ENCODE results near the gene KRTAP4-6.
"Not testable (repeated sequence)": the region's sequence is repeated elsewhere in the genome, so short reads cannot be mapped to it uniquely, and the experiment has no call there.

KRTAP4-6 gene

GRCh38 chr17:41149652-41149985 is 9.3 kb upstream of the KRTAP4-6 start, which contains the start of gene KRTAP4-5:
TSS of gene KRTAP4-5 (minus strand) at chr17:41149825. CDS start at chr17:41149767, 58 bp downstream.
- no peaks in the 10 kb centered on the region for H3K27me3 ChIP-seq (ENCODE audit: insufficient read depth, low read depth)
- H4K20me1 ChIP-seq (ENCODE audit: insufficient read depth): no peaks in the 10 kb centered on the region

GRCh38 chr17:41148971-41149651 is 8.8 kb upstream of the KRTAP4-6 start:
- not testable (repeated sequence) for H3K36me3 ChIP-seq (ENCODE audit: insufficient read depth); H3K79me2 ChIP-seq (ENCODE audit: insufficient read depth, low read depth); H4K20me1 ChIP-seq (ENCODE audit: insufficient read depth); H2AFZ ChIP-seq (ENCODE audit: low read depth); H3K4me3 ChIP-seq (IDR thresholded peaks at IDR 0.05; ENCODE audit: insufficient read depth, low read depth, low read length); H3K4me2 ChIP-seq; H3K27me3 ChIP-seq (ENCODE audit: insufficient read depth, low read depth); H3K27ac ChIP-seq; H3K4me1 ChIP-seq (ENCODE audit: low read depth, poor library complexity, severe bottlenecking); H3K9ac ChIP-seq

More at GRCh38 chr17:41149652-41149985, 9.3 kb upstream of the KRTAP4-6 start, which contains the start of gene KRTAP4-5:
- Histone ChIP-seq H2AFZ (ENCODE audit: low read depth) (no peak within 1 kb of the TSS), H3K4me2 (no peak within 1 kb of the TSS), H3K4me3 (IDR thresholded peaks at IDR 0.05; ENCODE audit: insufficient read depth, low read depth, low read length) (no peak within 1 kb of the TSS), H3K79me2 (ENCODE audit: insufficient read depth, low read depth) (no peaks in the 10 kb centered on the region), H3K9ac (no peak within 1 kb of the TSS), H3K4me1 (ENCODE audit: low read depth, poor library complexity, severe bottlenecking) (no peaks in the 10 kb centered on the region), H3K36me3 (ENCODE audit: insufficient read depth) (no peaks in the 10 kb centered on the region), H3K27ac (no peak within 1 kb of the TSS)
- no peak for TF ChIP-seq CTCF (conservative IDR thresholded peaks at IDR 0.05; ENCODE audit: low read depth, low read length)

GRCh38 chr17:41147531-41148204 is 7.3 kb upstream of the KRTAP4-6 start:
- Histone ChIP-seq H2AFZ (ENCODE audit: low read depth) (no peak overlapping the region), H3K4me1 (ENCODE audit: low read depth, poor library complexity, severe bottlenecking) (no peaks in the 10 kb centered on the region), H3K36me3 (ENCODE audit: insufficient read depth) (no peaks in the 10 kb centered on the region), H3K27me3 (ENCODE audit: insufficient read depth, low read depth) (no peaks in the 10 kb centered on the region), H3K79me2 (ENCODE audit: insufficient read depth, low read depth) (no peaks in the 10 kb centered on the region), H4K20me1 (ENCODE audit: insufficient read depth) (no peaks in the 10 kb centered on the region), H3K4me3 (IDR thresholded peaks at IDR 0.05; ENCODE audit: insufficient read depth, low read depth, low read length) (no peak overlapping the region), H3K9ac (no peak overlapping the region), H3K27ac (no peak overlapping the region), H3K4me2 (no peak overlapping the region)
- TF ChIP-seq CTCF (conservative IDR thresholded peaks at IDR 0.05; ENCODE audit: low read depth, low read length): no peak

GRCh38 chr17:41145261-41145660 is 4.9 kb upstream of the KRTAP4-6 start:
- TF ChIP-seq CTCF (conservative IDR thresholded peaks at IDR 0.05; ENCODE audit: low read depth, low read length): no peak
- H3K4me1 ChIP-seq (ENCODE audit: low read depth, poor library complexity, severe bottlenecking): no peaks in the 10 kb centered on the region
- no peaks in the 10 kb centered on the region for H3K27me3 ChIP-seq (ENCODE audit: insufficient read depth, low read depth)
- H3K27ac ChIP-seq: no peak overlapping the region
- no peak overlapping the region for H3K9ac ChIP-seq
- H3K36me3 ChIP-seq (ENCODE audit: insufficient read depth): no peaks in the 10 kb centered on the region
- H2AFZ ChIP-seq (ENCODE audit: low read depth): no peak overlapping the region
- H3K79me2 ChIP-seq (ENCODE audit: insufficient read depth, low read depth): no peaks in the 10 kb centered on the region
- no peak overlapping the region for H3K4me3 ChIP-seq (IDR thresholded peaks at IDR 0.05; ENCODE audit: insufficient read depth, low read depth, low read length)
- H3K4me2 ChIP-seq: no peak overlapping the region
- H4K20me1 ChIP-seq (ENCODE audit: insufficient read depth): no peaks in the 10 kb centered on the region

- TF ChIP-seq CTCF (conservative IDR thresholded peaks at IDR 0.05; ENCODE audit: low read depth, low read length): no peak
- no peaks in the 10 kb centered on the region for H4K20me1 ChIP-seq (ENCODE audit: insufficient read depth)
- H3K79me2 ChIP-seq (ENCODE audit: insufficient read depth, low read depth): no peaks in the 10 kb centered on the region
- H3K9ac ChIP-seq: no peak overlapping the region
- H3K36me3 ChIP-seq (ENCODE audit: insufficient read depth): no peaks in the 10 kb centered on the region
- H3K4me1 ChIP-seq (ENCODE audit: low read depth, poor library complexity, severe bottlenecking): no peaks in the 10 kb centered on the region
- H3K27me3 ChIP-seq (ENCODE audit: insufficient read depth, low read depth): no peaks in the 10 kb centered on the region
- H3K4me2 ChIP-seq: no peak overlapping the region
- H3K27ac ChIP-seq: no peak overlapping the region
- no peak overlapping the region for H2AFZ ChIP-seq (ENCODE audit: low read depth)
- H3K4me3 ChIP-seq (IDR thresholded peaks at IDR 0.05; ENCODE audit: insufficient read depth, low read depth, low read length): no peak overlapping the region
Observed at GRCh38 chr17:41144846-41145245, 4.5 kb upstream of the KRTAP4-6 start.

All from KMS-11 (cell line).